H9 (cell line): ENCODE data around the gene KAT6B. TPM values are rescaled to one million over a fixed set of nuclear protein-coding genes. Genes with fewer than 3 reads are reported as not detected.
A peak's percentile ranks its signal among the peaks of the same experiment; 100 is the strongest.

ENCODE experiments used
- DNase-seq: peaks from one replicate; pipeline ENCODE4 v3.0.0-alpha.2; 2017
- H2AFZ ChIP-seq: one replicate; pipeline ENCODE4 v1.6.1; 2013; ENCODE audit warnings: mild to moderate bottlenecking, low read length, control low read depth, moderate library complexity
- H2AK5ac ChIP-seq: 2 replicates; pipeline ENCODE4 v1.6.1; 2013; ENCODE audit warnings: low read length, control low read depth, mixed read lengths; ENCODE audit not compliant: insufficient read length
- H2BK120ac ChIP-seq: one replicate; pipeline ENCODE4 v1.6.1; 2013; ENCODE audit warnings: low read depth, mild to moderate bottlenecking, low read length, control low read depth, inconsistent platforms; ENCODE audit not compliant: poor library complexity, severe bottlenecking
- H2BK12ac ChIP-seq: 2 replicates; pipeline ENCODE4 v1.6.1; 2013; ENCODE audit warnings: low read length, control low read depth, mixed read lengths, low read depth; ENCODE audit not compliant: insufficient read length
- H2BK15ac ChIP-seq: 2 replicates; pipeline ENCODE4 v1.6.1; 2013; ENCODE audit warnings: low read depth, low read length, control low read depth
- H2BK20ac ChIP-seq: one replicate; pipeline ENCODE4 v1.6.1; 2013; ENCODE audit warnings: low read depth, mild to moderate bottlenecking, low read length, control low read depth, inconsistent platforms; ENCODE audit not compliant: poor library complexity, severe bottlenecking
- H2BK5ac ChIP-seq: 2 replicates; pipeline ENCODE4 v1.6.1; 2013; ENCODE audit warnings: low read length, control low read depth, mixed read lengths; ENCODE audit not compliant: insufficient read length
- H3K14ac ChIP-seq: 2 replicates; pipeline ENCODE4 v1.6.1; 2013; ENCODE audit warnings: low read length, control low read depth; ENCODE audit not compliant: insufficient read depth
- H3K18ac ChIP-seq: 2 replicates; pipeline ENCODE4 v1.6.1; 2013; ENCODE audit warnings: low read depth, mild to moderate bottlenecking, mixed read lengths, low read length, control low read depth; ENCODE audit not compliant: insufficient read length
- H3K23ac ChIP-seq: 2 replicates; pipeline ENCODE4 v1.6.1; 2013; ENCODE audit warnings: low read length, control low read depth, mixed read lengths, low read depth; ENCODE audit not compliant: insufficient read length
- H3K23me2 ChIP-seq: 2 replicates; pipeline ENCODE4 v1.6.1; 2013; ENCODE audit warnings: low read depth, mild to moderate bottlenecking, mixed read lengths, low read length, control low read depth; ENCODE audit not compliant: insufficient read length, poor library complexity, severe bottlenecking
- H3K27ac ChIP-seq: 2 replicates; pipeline ENCODE4 v1.5.1; 2013; ENCODE audit warnings: low read length, control low read depth, mixed read lengths, low read depth; ENCODE audit not compliant: insufficient read length
- H3K27me3 ChIP-seq: 2 replicates; pipeline ENCODE4 v1.6.1; 2013; ENCODE audit warnings: low read length, control low read depth, inconsistent platforms; ENCODE audit not compliant: insufficient read depth
- H3K4ac ChIP-seq: 2 replicates; pipeline ENCODE4 v1.6.1; 2013; ENCODE audit warnings: low read depth, mild to moderate bottlenecking, control low read depth, inconsistent platforms, low read length, moderate library complexity
- H3K4me1 ChIP-seq: 2 replicates; pipeline ENCODE4 v1.6.1; 2013; ENCODE audit warnings: low read length, control low read depth, inconsistent platforms; ENCODE audit not compliant: insufficient read depth
- H3K4me2 ChIP-seq: 2 replicates; pipeline ENCODE4 v1.6.1; 2013; ENCODE audit warnings: low read length, control low read depth, mixed read lengths; ENCODE audit not compliant: insufficient read length, insufficient read depth
- H3K56ac ChIP-seq: 2 replicates; pipeline ENCODE4 v1.6.1; 2013; ENCODE audit warnings: low read depth, mild to moderate bottlenecking, mixed read lengths, low read length, control low read depth; ENCODE audit not compliant: insufficient read length
- H3K79me1 ChIP-seq: 2 replicates; pipeline ENCODE4 v1.6.1; 2013; ENCODE audit warnings: low read depth, mild to moderate bottlenecking, moderate library complexity, low read length, control low read depth, inconsistent platforms; ENCODE audit not compliant: insufficient read depth, poor library complexity, severe bottlenecking
- H3K79me2 ChIP-seq: 2 replicates; pipeline ENCODE4 v1.6.1; 2013; ENCODE audit warnings: low read length, control low read depth, inconsistent platforms; ENCODE audit not compliant: insufficient read depth
- H3K9ac ChIP-seq: 2 replicates; pipeline ENCODE4 v1.6.1; 2013; ENCODE audit warnings: low read length, control low read depth, mixed read lengths; ENCODE audit not compliant: insufficient read length; ENCODE audit errors: extremely low read depth
- H3K9me3 ChIP-seq: one replicate; pipeline ENCODE4 v1.6.1; 2013; ENCODE audit warnings: low read depth, low read length, inconsistent platforms; ENCODE audit not compliant: control insufficient read depth
- H3T11ph ChIP-seq: one replicate; pipeline ENCODE4 v1.6.1; 2013; ENCODE audit warnings: mild to moderate bottlenecking, low read length, control low read depth, inconsistent platforms
- H4K20me1 ChIP-seq: one replicate; pipeline ENCODE4 v1.6.1; 2013; ENCODE audit not compliant: control insufficient read depth, insufficient read length, insufficient read depth
- H4K5ac ChIP-seq: 2 replicates; pipeline ENCODE4 v1.6.1; 2013; ENCODE audit warnings: low read depth, mild to moderate bottlenecking, mixed read lengths, low read length, control low read depth; ENCODE audit not compliant: insufficient read length
- H4K8ac ChIP-seq: replicated peaks from 2 replicates; pipeline ENCODE4 v1.6.1; 2013; ENCODE audit warnings: low read length, control low read depth, mixed read lengths, low read depth; ENCODE audit not compliant: insufficient read length
- H4K91ac ChIP-seq: 2 replicates; pipeline ENCODE4 v1.6.1; 2013; ENCODE audit warnings: low read depth, mild to moderate bottlenecking, moderate library complexity, mixed read lengths, low read length, control low read depth; ENCODE audit not compliant: insufficient read length
- H3K27ac Mint-ChIP-seq, 3 experiments: 2 replicates in 2 of 3; 3 replicates in 1 of 3; pipeline ENCODE4 v1.8.0; 2020 to 2021; ENCODE audit warnings: mixed read lengths in 3 of 3, mild to moderate bottlenecking in 1 of 3, moderate library complexity in 1 of 3
- H3K27me3 Mint-ChIP-seq: 2 replicates; pipeline ENCODE4 v1.8.0; 2021; ENCODE audit warnings: low read depth, mild to moderate bottlenecking, moderate library complexity, mixed read lengths
- H3K36me3 Mint-ChIP-seq, 3 experiments: 2 replicates in 2 of 3; 3 replicates in 1 of 3; pipeline ENCODE4 v1.8.0; 2020 to 2021; ENCODE audit warnings: low read depth in 3 of 3, mixed read lengths in 3 of 3; ENCODE audit not compliant: insufficient read depth in 1 of 3
- H3K4me1 Mint-ChIP-seq, 2 experiments: 2 replicates each; pipeline ENCODE4 v1.8.0; 2020; ENCODE audit warnings: mixed read lengths in 2 of 2
- H3K4me3 Mint-ChIP-seq, 2 experiments: 2 replicates in 1 of 2; 3 replicates in 1 of 2; pipeline ENCODE4 v1.8.0; 2020 to 2021; ENCODE audit warnings: mild to moderate bottlenecking in 2 of 2, mixed read lengths in 2 of 2, moderate library complexity in 1 of 2
- H3K9me3 Mint-ChIP-seq, 2 experiments: 2 replicates in 1 of 2; 3 replicates in 1 of 2; pipeline ENCODE4 v1.8.0; 2020; ENCODE audit warnings: mild to moderate bottlenecking in 2 of 2, mixed read lengths in 2 of 2, moderate library complexity in 1 of 2
- CTCF ChIP-seq: fragments of 200-600 bp; sonication (generic); conservative IDR thresholded peaks from 3 replicates; pipeline ENCODE4 v1.8.0; 2021; ENCODE audit warnings: antibody characterized with exemption, mild to moderate bottlenecking
- WGBS: extraction: QIAGEN DNeasy Blood & Tissue Kit; methylation state at CpG from one replicate; pipeline ENCODE4 v1.1.7; 2013; ENCODE audit warnings: missing lambda C conversion rate, low lambda C conversion rate, mixed read lengths; ENCODE audit not compliant: insufficient read length; ENCODE audit errors: extremely low coverage; 5-methylcytosine and 5-hydroxymethylcytosine counted together
- total RNA-seq: library from RNA; stranded (reverse); gene quantifications from 2 replicates; pipeline ENCODE4 v1.2.1, GENCODE V29; 2021

The KAT6B gene
- total RNA-seq, 1 experiment from 2014 or later: 34.2 TPM

GRCh38 chr10:74823791-74824183 lies 2.6 kb upstream of the KAT6B start:
- H3K79me2 ChIP-seq: peaks cover 6% of the 10 kb centered on the region; the same call in 1 of the 2 replicates
- no peaks in the 10 kb centered on the region for H3K27me3 ChIP-seq
- no peak overlapping the region for H2BK12ac ChIP-seq
- no peak for TF ChIP-seq CTCF
- no peak overlapping the region for H2BK120ac ChIP-seq
- no peak overlapping the region for H2BK5ac ChIP-seq
- no peak overlapping the region for H3K27ac Mint-ChIP-seq
- H3K9ac ChIP-seq: no peak overlapping the region
- H3K56ac ChIP-seq: no peak overlapping the region
- no peak overlapping the region for H2BK15ac ChIP-seq
- H3K4ac ChIP-seq: no peak overlapping the region
- no peak overlapping the region for H4K5ac ChIP-seq
- no peaks in the 10 kb centered on the region for H4K20me1 ChIP-seq
- no peak overlapping the region for H3K27ac ChIP-seq
- no peaks in the 10 kb centered on the region for H3K27me3 Mint-ChIP-seq
- H3K23ac ChIP-seq: no peak overlapping the region
- H3K14ac ChIP-seq: no peak overlapping the region
- H3K36me3 Mint-ChIP-seq: peaks cover 0 to 2% (median 0%) of the 10 kb centered on the region in 3 experiments; a peak in 1 of 7 replicates
- no peak overlapping the region for H4K8ac ChIP-seq
- H2AFZ ChIP-seq: no peak overlapping the region
- no peak overlapping the region for H4K91ac ChIP-seq
- H3T11ph ChIP-seq: no peak overlapping the region
- H2AK5ac ChIP-seq: no peak overlapping the region
- no peak overlapping the region for H2BK20ac ChIP-seq
- peak overlapping the region; percentile 51 for H3K4me2 ChIP-seq
- no CpG with 5 or more reads among the region's 4 CpGs for WGBS
- peaks cover 3% of the 10 kb centered on the region; the same call in 1 of the 2 replicates for H3K4me1 ChIP-seq
- no peaks in the 10 kb centered on the region; a peak in 1 of 5 replicates for H3K9me3 Mint-ChIP-seq
- H3K4me1 Mint-ChIP-seq: peaks cover 34 to 38% of the 10 kb centered on the region in 2 experiments
- H3K4me3 Mint-ChIP-seq: peak overlapping the region; percentile 78 to 89
- H3K18ac ChIP-seq: no peak overlapping the region
- H3K23me2 ChIP-seq: peaks cover 15% of the 10 kb centered on the region
- no peak for DNase-seq
- no peaks in the 10 kb centered on the region for H3K9me3 ChIP-seq
- H3K79me1 ChIP-seq: no peaks in the 10 kb centered on the region
